Pancreas (tissue), 10 donors: ENCODE data around the gene AGFG2. TPM values are rescaled to one million over a fixed set of nuclear protein-coding genes. Genes with fewer than 3 reads are reported as not detected.

ENCODE experiments used
- ATAC-seq, 4 donors: fragments of 200-7000 bp; cut with Tn5 transposase; one replicate each; pipeline versions ENCODE4 v1.8.0 to v1.9.1; 2020; ENCODE audit warnings: mild to moderate bottlenecking in 4 of 4, moderate library complexity in 4 of 4
- DNase-seq, 6 donors: peaks; one replicate each; pipeline ENCODE4 v3.0.0-alpha.2; 2020
- FAIRE-seq: peaks from 2 replicates; lab custom pipeline; 2012; peaks lifted over from hg19 to GRCh38; lab: Jason Lieb, UNC
- H3K27ac ChIP-seq, 4 donors: fragments of 200-600 bp; sonication (generic); 1 replicate in 3 of 4; 2 replicates in 1 of 4; pipeline versions ENCODE4 v1.5.0 to v1.8.0; 2020
- H3K27me3 ChIP-seq, 4 donors: fragments of 200-600 bp; one replicate each; pipeline ENCODE4 v1.8.0; 2021
- H3K36me3 ChIP-seq, 3 donors: fragments of 200-600 bp; sonication (generic) in 1 of 3; one replicate each; pipeline versions ENCODE4 v1.5.0 to v1.8.0; 2020 to 2021
- H3K4me1 ChIP-seq, 3 donors: fragments of 200-600 bp; one replicate each; pipeline ENCODE4 v1.8.0; 2021
- H3K4me3 ChIP-seq, 4 donors: fragments of 200-600 bp; sonication (generic) in 2 of 4; one replicate each; pipeline versions ENCODE4 v1.5.0 to v1.8.0; 2020 to 2021
- H3K9me3 ChIP-seq, 4 donors: fragments of 200-600 bp; one replicate each; pipeline ENCODE4 v1.8.0; 2021
- CTCF ChIP-seq, 4 donors: fragments of 200-600 bp; sonication (generic) in 3 of 4; IDR thresholded peaks; one replicate each; pipeline versions ENCODE4 v1.5.0 to v1.8.0; 2021; ENCODE audit warnings: antibody characterized with exemption in 4 of 4
- WGBS, 2 donors: extraction: QIAGEN DNeasy Blood & Tissue Kit; methylation state at CpG; one replicate each; pipeline ENCODE4 v1.1.7; 2013; 5-methylcytosine and 5-hydroxymethylcytosine counted together
- intact Hi-C, 3 donors: fragments of 100-400 bp; cut with DNase I; formaldehyde crosslinking; loops; one replicate each; pipeline versions ENCODE4 v1.11.1 to v1.14.2; 2022
- polyA plus RNA-seq, 2 donors: library from polyadenylated mRNA; stranded (reverse); fragments of 200-250 nt; gene quantifications; one replicate each; pipeline ENCODE4 v1.2.3, GENCODE V29; 2013
- total RNA-seq, 6 donors: library from RNA; stranded (reverse); fragmentation: NEBNext Ultra II Directional in 4 of 6; extraction: Animal tissue kit (Norgen Biotek cat#: 25700) in 4 of 6; gene quantifications; one replicate each; pipeline versions ENCODE4 v1.2.1 to v1.2.4, GENCODE V29; 2021 to 2023
- donor health status: healthy with polysubstance abuse.
- donor health status: DM: no; HTN: no; CAD: no; lungs with moderate emphysema.
- donor health status: DM: no; HTN: no; CAD: no.
- donor health status: control.
- donor health status: control.
- donor health status: Bipolar disorder and iron deficiency.
- donor health status: DM: yes; HTN: yes; CAD: no.
- donor health status: DM: no; HTN: no; CAD: no.
- donor health status: DM: no; HTN: no; CAD: no.
- donor health status: DM: yes; HTN: yes; CAD: no.

The AGFG2 gene
- total and polyA plus RNA-seq, 8 donors, result 13.6 to 41.0 (median 24.6) TPM

DNA sequence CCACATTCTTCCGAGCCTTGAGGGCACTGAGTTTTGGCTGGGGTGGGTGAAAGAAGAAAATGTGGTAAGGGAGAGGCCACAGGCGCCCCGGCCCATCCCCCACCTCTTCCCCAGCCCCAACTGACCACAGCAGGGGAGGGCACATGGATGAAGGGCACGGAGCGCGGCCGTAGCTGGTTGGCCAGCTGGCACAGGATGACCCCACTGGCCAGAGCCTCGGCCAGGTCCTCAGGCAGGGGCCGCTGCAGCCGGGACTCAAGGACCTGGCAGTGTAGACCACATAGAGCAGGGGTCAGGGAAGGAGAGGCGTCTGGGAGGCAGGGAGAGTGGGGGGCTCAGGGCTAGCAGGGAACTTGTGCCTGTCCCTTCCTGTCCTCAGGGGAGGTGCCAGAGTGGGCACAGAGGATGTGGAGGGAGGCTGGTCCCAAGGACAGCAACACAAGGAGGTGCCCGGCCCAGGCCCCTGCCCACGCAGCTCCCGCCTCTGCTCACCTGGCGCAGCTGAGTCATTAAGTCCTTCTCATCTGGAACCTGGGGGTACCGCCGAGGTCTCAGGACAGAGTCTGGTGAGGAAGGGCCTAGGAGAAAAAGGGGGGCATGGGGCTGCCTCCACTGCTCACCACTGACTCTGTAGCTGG is 36.9 kb downstream of the AGFG2 start:
- H3K4me3 ChIP-seq, result no peak overlapping the region
- DNase-seq, result peak in 2 of 6 donors; percentile 16 to 69
- no peak overlapping the region for H3K27ac ChIP-seq
- no peaks in the 10 kb centered on the region for H3K4me1 ChIP-seq
- H3K9me3 ChIP-seq, result no peaks in the 10 kb centered on the region
- 89 to 90% methylated on average over 17 of the region's 17 CpGs for WGBS, 2 donors
- H3K36me3 ChIP-seq, result peaks cover 7 to 55% (median 24%) of the 10 kb centered on the region in 3 donors
- intact Hi-C loops, result no loop called here
- no peak for ATAC-seq
- no peak for FAIRE-seq
- H3K27me3 ChIP-seq, result no peaks in the 10 kb centered on the region
- no peak for TF ChIP-seq CTCF (IDR thresholded peaks at IDR 0.05)

DNA sequence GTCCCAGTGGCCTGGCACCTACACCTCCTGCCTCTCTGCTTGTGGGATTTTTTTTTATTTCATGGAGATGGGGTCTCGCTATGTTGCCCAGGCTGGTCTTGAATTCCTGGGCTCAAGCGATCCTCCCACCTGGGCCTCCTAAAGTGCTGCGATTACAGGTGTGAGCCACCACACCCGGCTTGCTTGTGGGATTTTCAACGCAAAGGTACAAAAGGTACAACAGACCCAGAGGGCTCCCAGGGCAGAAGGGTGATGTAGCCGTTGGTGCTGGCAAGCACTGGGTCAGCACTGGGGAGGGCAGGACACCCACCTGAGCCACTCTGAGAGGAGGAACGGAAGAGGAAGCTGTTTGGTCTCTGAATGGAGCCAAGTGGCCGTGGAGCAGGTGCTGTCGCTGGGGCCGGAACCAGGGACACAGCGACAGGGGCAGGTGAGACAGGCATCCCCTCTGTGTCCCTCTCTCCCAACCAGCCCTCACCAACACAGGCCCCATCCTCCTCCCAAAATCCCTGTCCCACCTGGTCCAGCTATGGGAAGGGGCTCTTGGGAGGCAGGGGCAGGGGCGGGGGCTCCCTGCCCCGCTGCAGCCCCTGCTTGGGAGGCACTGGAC is 37.5 kb downstream of the AGFG2 start:
- WGBS, 2 donors, result 94 to 95% methylated on average over 13 of the region's 13 CpGs
- intact Hi-C loops, result no loop called here
- Histone ChIP-seq H3K4me1 (peaks cover 0 to 3% (median 0%) of the 10 kb centered on the region in 3 donors), H3K36me3 (peaks cover 7 to 61% (median 30%) of the 10 kb centered on the region in 3 donors), H3K27ac (no peak overlapping the region), H3K4me3 (no peak overlapping the region), H3K27me3 (no peaks in the 10 kb centered on the region), H3K9me3 (no peaks in the 10 kb centered on the region)
- DNase-seq (no peak), ATAC-seq (no peak), FAIRE-seq (no peak)
- TF ChIP-seq CTCF (IDR thresholded peaks at IDR 0.05), result no peak

DNA sequence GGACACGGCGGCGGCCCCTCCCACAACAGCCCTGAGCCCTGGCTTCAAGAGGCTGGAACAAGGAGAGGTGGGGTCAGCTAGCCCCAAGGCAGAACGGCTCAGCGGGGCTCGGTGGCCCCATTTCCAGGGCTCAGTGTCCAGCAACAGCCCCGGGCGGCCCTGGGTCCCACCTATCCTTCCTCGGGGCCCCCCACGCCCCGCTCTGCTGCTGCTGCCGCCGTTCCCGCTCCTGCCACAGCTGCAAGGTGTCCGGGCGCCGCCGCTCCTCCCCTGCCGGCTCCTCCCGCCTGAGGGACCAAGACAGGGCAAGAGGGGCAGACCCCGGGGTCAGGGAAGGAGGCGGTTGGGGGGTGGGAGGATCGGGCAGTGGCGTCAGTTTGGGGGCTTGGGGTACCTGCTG is 38.1 kb downstream of the AGFG2 start:
- H3K4me1 ChIP-seq, result peaks cover 0 to 9% (median 4%) of the 10 kb centered on the region in 3 donors
- H3K9me3 ChIP-seq, result no peaks in the 10 kb centered on the region
- H3K4me3 ChIP-seq, result no peak overlapping the region
- H3K36me3 ChIP-seq, result peaks cover 7 to 66% (median 36%) of the 10 kb centered on the region in 3 donors
- H3K27me3 ChIP-seq, result no peaks in the 10 kb centered on the region
- ATAC-seq (no peak), DNase-seq (peak in 3 of 6 donors; percentile 15 to 79 (median 51)), FAIRE-seq (no peak)
- 94% methylated on average over 20 to 24 of the region's 24 CpGs for WGBS, 2 donors
- H3K27ac ChIP-seq, result no peak overlapping the region
- no peak for TF ChIP-seq CTCF (IDR thresholded peaks at IDR 0.05)
- intact Hi-C loops, result no loop called here

DNA sequence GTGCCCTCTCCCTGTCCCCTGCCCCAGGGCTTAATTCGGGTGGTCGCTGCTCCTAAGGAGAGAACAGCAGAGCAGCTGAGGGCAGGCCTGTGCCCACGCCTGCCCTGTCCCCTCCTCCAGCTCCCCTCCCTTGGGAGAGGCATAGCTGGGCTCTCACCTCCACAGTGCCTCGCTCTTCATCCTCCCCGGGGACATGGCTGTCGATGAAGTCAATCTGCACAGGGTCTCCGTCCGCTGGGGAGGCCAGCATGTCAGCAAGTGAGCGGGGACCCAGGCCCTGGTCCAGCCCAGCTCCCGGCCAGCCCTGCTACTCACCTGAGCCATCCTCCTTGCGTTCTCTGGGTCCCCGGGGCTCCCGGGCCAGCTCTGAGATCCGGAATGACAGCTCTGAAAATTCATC is 38.5 kb downstream of the AGFG2 start:
- peaks cover 7 to 66% (median 36%) of the 10 kb centered on the region in 3 donors for H3K36me3 ChIP-seq
- intact Hi-C loops, result no loop called here

More for the DNA sequence above, 38.5 kb downstream of the AGFG2 start:
- no peaks in the 10 kb centered on the region for H3K9me3 ChIP-seq
- no peak overlapping the region for H3K27ac ChIP-seq
- 91 to 98% methylated on average over 14 of the region's 14 CpGs for WGBS, 2 donors
- H3K27me3 ChIP-seq, result no peaks in the 10 kb centered on the region
- H3K4me1 ChIP-seq, result peaks cover under 1 to 13% (median 8%) of the 10 kb centered on the region in 3 donors
- no peak for TF ChIP-seq CTCF (IDR thresholded peaks at IDR 0.05)
- H3K4me3 ChIP-seq, result no peak overlapping the region
- ATAC-seq (no peak), FAIRE-seq (no peak), DNase-seq (peak in 1 of 6 donors; percentile 73)
